AG20443 (cell line): ENCODE results near the gene CSTPP1.
"Not testable (repeated sequence)": the region's sequence is repeated elsewhere in the genome, so short reads cannot be mapped to it uniquely, and the experiment has no call there.

ENCODE experiments used
- DNase-seq: peaks from one replicate; pipeline ENCODE4 v3.0.0; 2012; ENCODE audit warnings: low spot score, mixed read lengths

CSTPP1 gene

DNA sequence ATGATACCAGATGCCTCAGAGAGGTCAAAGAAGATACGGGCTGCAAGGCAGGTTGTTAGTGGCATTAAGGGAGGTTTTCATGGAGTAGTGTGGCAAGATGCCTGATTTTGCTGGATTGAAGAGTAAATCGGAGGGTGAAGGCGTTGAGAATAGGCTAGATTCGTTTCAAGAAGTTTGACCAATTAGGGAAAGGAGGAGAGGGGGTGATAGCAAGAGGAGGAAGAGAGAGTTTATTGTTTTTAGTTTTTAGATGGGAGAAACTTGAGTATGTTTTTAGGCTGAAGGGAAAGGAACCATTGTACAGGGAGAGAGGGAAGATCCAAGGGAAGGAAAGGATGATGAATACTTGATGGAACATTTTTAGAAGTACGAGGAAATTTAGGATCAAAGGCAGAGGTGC is 16.5 kb downstream of the CSTPP1 start:
- no peak for DNase-seq

DNA sequence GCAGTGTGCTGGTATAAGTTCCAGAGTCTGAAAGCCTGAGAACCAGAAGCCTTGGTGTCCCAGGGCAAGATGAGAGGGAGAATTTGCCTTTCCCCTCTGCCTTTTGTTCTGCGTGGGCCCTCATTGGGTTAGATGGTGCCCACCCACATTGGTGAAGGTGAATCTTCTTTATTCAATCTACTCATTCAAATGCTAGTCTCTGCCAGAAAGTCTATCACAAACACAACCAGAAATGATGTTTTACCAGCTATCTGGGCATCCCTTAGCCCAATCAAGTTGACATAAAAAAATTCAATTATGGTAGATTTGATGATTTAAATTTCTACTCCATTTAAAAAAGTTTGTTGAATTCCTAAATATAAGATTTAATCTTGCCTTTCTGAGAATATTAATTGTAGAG is 22.2 kb downstream of the CSTPP1 start:
- no peak for DNase-seq

DNA sequence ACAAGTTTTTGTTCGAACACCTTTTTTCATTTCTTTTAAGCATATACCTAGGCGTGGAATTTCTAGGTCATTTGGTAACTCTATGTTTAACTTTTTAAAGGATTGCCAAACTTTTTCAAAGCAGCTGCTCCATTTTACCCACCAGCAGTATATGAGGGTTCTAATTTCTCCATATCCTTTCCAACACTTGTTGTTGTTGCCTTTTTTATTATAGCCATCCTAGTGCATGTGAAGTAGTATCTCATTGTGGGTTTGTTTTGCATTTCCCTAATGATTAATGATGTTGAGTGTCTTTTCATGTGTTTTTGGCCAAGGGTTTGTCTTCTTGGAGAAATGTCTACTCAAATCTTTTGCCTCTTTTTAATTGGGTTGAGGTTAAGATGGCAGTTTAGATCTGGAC is 24.5 kb downstream of the CSTPP1 start:
- DNase-seq: no peak

- DNase-seq: not testable (repeated sequence)
Observed at GRCh38 chr11:46961886-46962285, 25.3 kb downstream of the CSTPP1 start.

GRCh38 chr11:46963844-46964243 is 27.3 kb downstream of the CSTPP1 start:
- DNase-seq: no peak

GRCh38 chr11:46966773-46967172 is 30.2 kb downstream of the CSTPP1 start:
- no peak for DNase-seq

GRCh38 chr11:46967962-46968361 is 31.4 kb downstream of the CSTPP1 start:
- DNase-seq: no peak

GRCh38 chr11:46969379-46969778 is 32.8 kb downstream of the CSTPP1 start:
- no peak for DNase-seq

DNA sequence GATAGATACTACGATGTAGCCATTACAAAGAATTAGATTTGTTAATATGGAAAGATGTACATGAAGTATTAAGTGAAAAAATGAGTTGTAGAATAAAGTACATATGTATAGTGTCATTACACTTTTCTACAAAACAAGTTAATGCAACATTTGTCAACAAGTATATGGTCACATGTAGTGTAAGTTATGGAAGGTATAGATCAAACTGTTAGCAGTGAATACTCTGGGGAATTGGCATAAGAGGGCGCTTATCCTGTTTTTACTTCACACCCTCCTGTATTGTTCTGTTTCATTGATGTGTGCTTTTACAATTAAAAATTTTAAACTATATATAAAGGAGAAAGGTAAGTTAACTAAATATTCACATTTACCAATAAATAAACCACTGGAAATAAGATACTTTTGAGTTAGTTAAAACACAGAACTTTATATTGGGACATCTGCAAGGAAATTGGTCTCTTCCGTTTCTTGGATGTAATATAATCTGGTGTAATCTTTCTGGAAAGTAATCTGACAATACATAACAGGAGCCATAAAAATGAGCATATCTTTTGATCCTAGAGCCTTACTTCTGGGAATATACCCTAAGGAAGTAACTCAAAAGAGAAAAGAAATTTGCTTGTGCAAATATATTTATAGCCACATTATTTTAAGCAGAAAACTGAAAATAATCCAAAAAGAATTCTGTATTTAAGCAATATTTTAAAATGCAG is 34.5 kb downstream of the CSTPP1 start:
- no peak for DNase-seq

DNA sequence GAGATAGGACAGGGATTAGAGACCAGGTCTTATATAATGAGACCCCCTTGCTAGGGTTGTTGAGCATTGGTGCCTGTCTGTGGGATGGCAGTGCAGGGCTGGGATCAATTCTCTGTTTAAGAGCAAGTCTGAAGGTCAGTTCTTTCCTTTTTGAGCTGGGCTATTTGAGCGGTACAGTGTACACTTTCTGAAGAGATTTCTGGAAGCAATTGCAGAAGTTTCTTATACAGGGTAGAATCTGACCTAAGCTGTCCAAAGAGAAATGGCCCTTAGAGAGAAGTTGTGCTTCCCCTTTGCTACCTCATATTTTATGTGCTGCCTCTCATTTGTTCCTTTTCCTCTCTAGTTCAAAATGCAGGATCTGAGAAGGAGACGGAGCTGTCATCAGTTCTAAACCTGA is 35.8 kb downstream of the CSTPP1 start:
- DNase-seq: no peak

DNA sequence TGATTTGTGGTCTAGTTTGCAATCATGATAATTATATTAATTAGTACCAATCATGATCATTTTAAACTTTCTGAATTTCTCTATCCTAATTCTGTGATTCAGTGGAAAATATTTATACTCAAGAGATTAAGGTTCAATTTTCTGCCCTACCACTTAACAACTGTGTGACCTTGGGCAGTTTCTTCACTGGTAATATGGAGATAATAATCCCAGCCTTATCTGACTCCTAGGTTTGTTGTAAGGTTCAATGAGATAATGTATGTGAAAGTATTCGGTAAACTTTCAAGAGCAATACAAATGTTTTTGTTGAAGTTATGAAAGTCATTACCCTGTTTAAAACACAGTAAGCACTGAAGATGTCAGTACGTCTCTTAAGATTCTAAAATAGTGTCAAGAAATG is 36.3 kb downstream of the CSTPP1 start:
- DNase-seq: no peak

DNA sequence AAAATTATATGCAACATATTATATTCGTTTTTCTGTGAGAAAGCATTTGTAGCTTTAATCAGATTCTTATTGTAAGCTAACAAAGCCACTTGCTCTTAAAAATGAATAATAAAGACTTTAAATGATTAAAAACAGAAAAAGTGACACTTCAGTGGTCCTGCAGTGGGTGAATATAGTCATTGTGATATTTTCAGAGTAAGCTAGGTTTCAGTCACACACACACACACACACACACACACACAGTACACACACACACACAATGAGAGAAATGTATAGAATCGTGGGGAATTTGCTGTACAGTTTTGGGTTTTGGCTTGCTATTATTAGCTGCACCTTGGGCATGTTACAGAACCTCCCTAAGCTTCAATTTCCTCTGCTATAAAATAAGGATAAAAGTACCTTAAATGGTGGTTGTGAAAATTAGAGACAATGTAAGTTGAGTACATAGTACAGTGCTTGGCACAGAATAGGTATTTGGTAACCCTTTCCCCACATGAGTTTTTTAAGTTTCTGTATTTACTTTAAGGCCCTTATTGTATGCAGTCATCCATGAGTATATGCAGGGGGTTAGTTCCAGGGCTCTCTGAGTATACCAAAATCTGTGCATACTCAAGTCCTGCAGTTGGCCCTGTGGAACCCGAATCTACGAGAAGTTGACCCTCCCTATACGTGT is 39.8 kb downstream of the CSTPP1 start:
- DNase-seq: no peak

GRCh38 chr11:46977038-46977813 is 40.7 kb downstream of the CSTPP1 start:
- DNase-seq: no peak

DNA sequence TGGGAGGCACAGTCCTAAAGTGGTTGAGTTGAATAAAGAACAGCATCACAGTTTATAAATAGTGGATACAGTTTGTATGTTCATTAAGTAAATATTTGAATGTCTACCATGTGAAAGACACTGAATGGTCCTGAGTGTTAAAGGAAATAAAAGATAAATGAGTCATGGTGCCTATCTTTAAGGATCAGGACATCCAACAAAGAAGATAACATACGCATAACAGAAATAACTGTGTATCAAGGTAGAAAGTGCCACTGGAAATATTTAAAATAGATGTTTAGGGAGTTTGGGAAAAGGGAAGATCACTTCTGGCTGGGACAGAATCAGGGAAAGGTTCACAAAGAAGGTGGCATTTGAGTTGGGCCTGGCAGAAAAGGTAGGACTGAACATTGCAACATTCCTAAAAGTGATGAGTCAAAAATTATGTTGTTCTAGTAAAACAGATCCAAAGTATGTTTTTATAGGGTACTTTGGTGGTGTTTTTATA is 41.5 kb downstream of the CSTPP1 start:
- DNase-seq: no peak

GRCh38 chr11:46979358-46979757 is 42.8 kb downstream of the CSTPP1 start:
- DNase-seq: no peak

DNA sequence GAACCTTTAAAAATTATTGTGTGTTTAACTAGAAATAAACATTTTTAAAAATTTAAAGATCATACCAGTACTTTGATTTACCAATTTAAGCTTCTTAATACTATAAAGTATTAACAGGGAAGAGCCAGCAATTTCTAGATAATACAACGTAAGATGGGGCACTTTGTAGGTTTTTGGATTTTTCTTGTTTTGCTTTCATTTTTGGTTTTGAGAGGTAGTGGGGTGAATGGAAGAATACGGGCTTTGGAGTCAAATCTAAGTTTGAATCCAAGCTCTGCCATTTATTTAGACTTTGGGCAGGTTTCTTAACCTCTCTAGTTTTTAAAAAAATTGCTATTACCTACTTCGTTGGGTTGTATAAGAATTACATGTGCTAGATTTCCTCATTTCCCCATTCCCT is 44.9 kb downstream of the CSTPP1 start:
- no peak for DNase-seq

- no peak for DNase-seq
Observed at GRCh38 chr11:46982797-46983452, 46.4 kb downstream of the CSTPP1 start.

DNA sequence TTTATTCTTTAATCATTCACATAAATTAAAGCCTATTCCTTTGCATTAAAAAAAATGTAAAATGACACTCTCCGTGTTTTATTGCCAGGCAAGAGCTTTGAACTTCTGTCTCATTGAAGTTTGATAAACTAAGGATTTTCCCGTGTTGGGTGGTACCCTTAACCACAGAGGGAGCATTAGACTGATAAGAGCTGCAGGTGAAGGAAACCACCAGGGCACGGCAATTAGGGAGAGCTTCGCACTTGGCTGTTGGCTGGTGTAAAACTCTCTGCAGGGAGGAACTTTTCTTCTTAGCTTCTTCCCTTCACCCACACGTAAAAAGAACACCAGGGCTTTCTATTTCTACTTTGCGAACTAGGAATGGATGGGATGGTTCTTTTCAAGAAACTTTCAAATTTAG is 47.0 kb downstream of the CSTPP1 start:
- DNase-seq: no peak

DNA sequence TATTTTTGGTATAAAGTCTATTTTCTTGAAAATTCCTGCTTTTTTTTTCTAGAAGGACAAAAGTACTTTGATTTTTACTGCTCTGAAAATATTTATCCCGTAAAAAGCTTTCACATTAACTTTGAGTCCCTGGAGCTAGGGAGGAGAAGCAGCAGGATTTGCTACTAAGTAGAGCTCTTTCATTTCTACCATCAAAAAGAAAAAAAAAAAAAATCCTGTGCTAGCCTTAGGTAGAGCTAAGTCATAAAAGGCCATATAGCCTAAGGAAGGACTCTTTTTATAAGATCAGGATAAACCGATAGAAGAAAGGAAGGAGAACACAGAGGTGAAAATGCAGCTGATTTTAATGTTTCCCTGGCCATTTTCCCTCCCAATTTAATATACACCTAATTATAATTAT is 48.0 kb downstream of the CSTPP1 start:
- DNase-seq: no peak

DNA sequence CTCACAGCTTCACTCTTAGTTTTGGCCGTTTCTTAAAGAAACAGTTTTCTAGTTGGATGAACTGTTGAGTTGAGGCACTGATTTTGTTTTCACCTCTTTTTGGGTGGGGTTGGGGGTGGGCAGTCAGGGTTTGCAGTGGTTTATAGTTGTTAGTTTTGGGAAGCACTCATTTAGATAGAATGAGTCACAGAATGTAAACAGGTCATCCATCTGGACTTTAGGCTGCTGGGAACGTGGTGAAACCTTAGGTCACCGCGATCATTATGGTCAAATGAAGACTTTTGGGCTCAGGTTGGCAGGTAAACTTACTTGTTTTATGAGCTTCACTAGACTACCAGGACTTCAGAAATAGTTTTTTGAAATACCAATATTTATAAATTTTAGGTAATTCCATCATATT is 48.4 kb downstream of the CSTPP1 start:
- no peak for DNase-seq

GRCh38 chr11:46987183-46987582 is 50.6 kb downstream of the CSTPP1 start:
- DNase-seq: no peak

DNA sequence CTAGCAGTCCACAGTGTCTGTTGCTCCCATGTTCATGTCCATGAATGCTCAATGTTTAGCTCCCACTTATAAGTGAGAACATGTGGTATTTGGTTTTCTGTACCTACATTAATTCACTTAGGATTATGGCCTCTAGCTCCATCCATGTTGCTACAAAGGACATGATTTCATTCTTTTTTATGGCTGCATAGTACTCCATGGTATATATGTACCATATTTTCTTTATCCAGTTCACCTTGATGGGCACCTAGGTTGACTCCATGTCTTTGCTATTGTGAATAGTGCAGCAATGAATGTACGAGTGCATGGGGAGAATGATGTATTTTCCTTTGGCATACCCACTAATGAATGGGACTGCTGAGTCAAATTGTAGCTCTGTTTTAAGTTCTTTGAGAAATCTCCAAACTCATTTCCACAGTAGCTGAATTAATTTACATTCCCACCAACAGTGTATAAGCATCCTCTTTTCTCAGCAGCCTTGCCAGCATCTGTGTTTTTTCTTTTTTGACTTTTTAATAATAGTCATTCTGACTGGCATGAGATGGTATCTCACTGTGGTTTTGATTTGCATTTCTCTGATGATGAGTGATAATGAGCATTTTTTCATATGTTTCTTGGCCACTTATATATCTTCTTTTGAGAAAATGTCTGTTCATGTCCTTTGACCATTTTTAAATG is 53.4 kb downstream of the CSTPP1 start:
- DNase-seq: not testable (repeated sequence)
